Activated CD8-positive, alpha-beta memory T cell treated with anti-CD3 and anti-CD28 coated beads, Interleukin-2, amount 50 U/mL, for 48 hours (primary cell): ENCODE results near the gene RXFP4.

Source experiments
- DNase-seq: peaks from one replicate; pipeline ENCODE4 v3.0.0-alpha.2; 2020

RXFP4 gene

GRCh38 chr1:155961937-155962336, 20.5 kb downstream of the RXFP4 start:
- no peak for DNase-seq

GRCh38 chr1:155962599-155963211, 21.3 kb downstream of the RXFP4 start:
- no peak for DNase-seq

GRCh38 chr1:155964193-155964592, 22.8 kb downstream of the RXFP4 start:
- no peak for DNase-seq

- DNase-seq: no peak
Observed at GRCh38 chr1:155966135-155966534, 24.7 kb downstream of the RXFP4 start.

GRCh38 chr1:155966750-155967149, 25.3 kb downstream of the RXFP4 start:
- DNase-seq: no peak

GRCh38 chr1:155967341-155968050, 26.1 kb downstream of the RXFP4 start:
- DNase-seq: no peak

- DNase-seq: no peak
Observed at GRCh38 chr1:155968051-155968400, 26.6 kb downstream of the RXFP4 start.

- DNase-seq: no peak
Observed at GRCh38 chr1:155968670-155969069, 27.2 kb downstream of the RXFP4 start.

GRCh38 chr1:155969377-155969791, 27.9 kb downstream of the RXFP4 start:
- DNase-seq: no peak

GRCh38 chr1:155970531-155971167, 29.2 kb downstream of the RXFP4 start:
- peak; percentile 71 for DNase-seq

GRCh38 chr1:155971910-155972809, 30.7 kb downstream of the RXFP4 start:
- no peak for DNase-seq

- DNase-seq: no peak
Observed at GRCh38 chr1:155973723-155974122, 32.3 kb downstream of the RXFP4 start.

- DNase-seq: no peak
Observed at GRCh38 chr1:155974208-155975115, 33.0 kb downstream of the RXFP4 start.

GRCh38 chr1:155975375-155976061, 34.1 kb downstream of the RXFP4 start:
- DNase-seq: no peak

- peak; percentile 65 for DNase-seq
Observed at GRCh38 chr1:155976062-155976912, 34.8 kb downstream of the RXFP4 start.

- DNase-seq: no peak
Observed at GRCh38 chr1:155976913-155977689, 35.7 kb downstream of the RXFP4 start.

GRCh38 chr1:155977690-155978324, 36.4 kb downstream of the RXFP4 start:
- peak; percentile 82 for DNase-seq

GRCh38 chr1:155978325-155978972, 37.0 kb downstream of the RXFP4 start, which contains the start of gene ARHGEF2:
Gene ARHGEF2 (minus strand): TSS chr1:155978547. CDS start chr1:155978427, 120 bp downstream.
- peak; percentile 90 for DNase-seq
